Activated CD4-positive, alpha-beta T cell treated with anti-CD3 and anti-CD28 coated beads, Interleukin-10, Interleukin-2, amounts not matched to agents 100 ng/mL and 50 ng/mL, durations not matched to agents 16 hours and 8 hours (primary cell): ENCODE data around the gene GNB1.
"Not testable (repeated sequence)": the region's sequence is repeated elsewhere in the genome, so short reads cannot be mapped to it uniquely, and the experiment has no call there.

Experiments
- DNase-seq: peaks from one replicate; pipeline ENCODE4 v3.0.0-alpha.2; 2020

The GNB1 gene

GRCh38 chr1:1890506-1891348, at the start of gene GNB1:
Gene GNB1 (minus strand): TSS chr1:1891087. CDS start chr1:1825453, 65,634 bp downstream.
- DNase-seq: peak; percentile 92

GRCh38 chr1:1940123-1940425, 49.2 kb upstream of the GNB1 start:
- no peak for DNase-seq

- no peak for DNase-seq
Measured at GRCh38 chr1:1939296-1940122, 48.6 kb upstream of the GNB1 start.

GRCh38 chr1:1938613-1939295, 47.9 kb upstream of the GNB1 start:
- DNase-seq: no peak

- no peak for DNase-seq
Measured at GRCh38 chr1:1938276-1938573, 47.3 kb upstream of the GNB1 start.

- DNase-seq: no peak
Measured at GRCh38 chr1:1937549-1938275, 46.8 kb upstream of the GNB1 start.

- DNase-seq: no peak
Measured at GRCh38 chr1:1937061-1937460, 46.2 kb upstream of the GNB1 start.

- DNase-seq: not testable (repeated sequence)
Measured at GRCh38 chr1:1934848-1935247, 44.0 kb upstream of the GNB1 start.

- no peak for DNase-seq
Measured at GRCh38 chr1:1929639-1930545, 39.0 kb upstream of the GNB1 start.

- no peak for DNase-seq
Measured at GRCh38 chr1:1929102-1929638, 38.3 kb upstream of the GNB1 start.

GRCh38 chr1:1928231-1929101, 37.6 kb upstream of the GNB1 start:
- DNase-seq: no peak

- DNase-seq: no peak
Measured at GRCh38 chr1:1927751-1928150, 36.9 kb upstream of the GNB1 start.

- DNase-seq: no peak
Measured at GRCh38 chr1:1926886-1927660, 36.2 kb upstream of the GNB1 start.

GRCh38 chr1:1926346-1926811, 35.5 kb upstream of the GNB1 start:
- no peak for DNase-seq

GRCh38 chr1:1925437-1926345, 34.8 kb upstream of the GNB1 start:
- no peak for DNase-seq

- no peak for DNase-seq
Measured at GRCh38 chr1:1924849-1925248, 34.0 kb upstream of the GNB1 start.

GRCh38 chr1:1924386-1924785, 33.5 kb upstream of the GNB1 start:
- DNase-seq: no peak

GRCh38 chr1:1922956-1923833, 32.3 kb upstream of the GNB1 start:
- no peak for DNase-seq
